HG02798 (cell line): Measurements from ENCODE around the gene CSTPP1.
"Not testable (repeated sequence)": the region's sequence is repeated elsewhere in the genome, so short reads cannot be mapped to it uniquely, and the experiment has no call there.

Experiments used
- ATAC-seq: cut with Tn5 transposase; IDR thresholded peaks from one replicate; pipeline ENCODE4 v1.9.1; 2021; ENCODE audit warnings: mild to moderate bottlenecking; ENCODE audit not compliant: unreplicated experiment, poor library complexity

CSTPP1 gene

DNA sequence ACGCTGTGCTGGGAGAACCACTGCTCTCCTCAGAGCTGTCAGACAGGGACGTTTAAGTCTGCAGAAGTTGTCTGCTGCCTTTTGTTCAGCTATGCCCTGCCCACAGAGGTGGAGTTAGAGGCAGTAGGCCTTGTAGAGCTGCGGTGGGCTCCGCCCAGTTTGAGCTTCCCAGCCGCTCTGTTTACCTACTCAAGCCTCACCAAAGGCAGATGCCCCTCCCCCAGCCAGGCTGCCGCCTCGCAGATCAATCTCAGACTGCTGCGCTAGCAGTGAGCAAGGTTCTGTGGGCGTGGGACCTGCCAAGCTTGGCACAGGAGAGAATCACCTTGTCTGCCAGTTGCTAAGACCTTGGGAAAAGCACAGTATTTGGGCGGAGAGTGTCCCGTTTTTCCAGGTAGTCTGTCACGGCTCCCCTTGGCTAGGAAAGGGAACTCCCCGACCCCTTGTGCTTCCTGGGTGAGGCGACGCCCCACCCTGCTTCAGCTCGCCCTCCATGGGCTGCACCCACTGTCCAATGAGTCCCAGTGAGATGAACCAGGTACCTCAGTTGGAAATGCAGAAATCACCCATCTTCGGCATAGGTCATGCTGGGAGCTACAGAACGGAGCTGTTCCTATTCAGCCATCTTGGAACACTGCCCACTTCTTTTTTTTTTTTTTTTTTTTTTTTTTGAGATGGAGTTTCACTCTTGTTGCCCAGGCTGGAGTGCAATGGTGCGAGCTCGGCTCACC, 182.6 kb downstream of the CSTPP1 start:
- not testable (repeated sequence) for ATAC-seq

- ATAC-seq = no peak
These were observed 184.5 kb downstream of the CSTPP1 start for GRCh38 chr11:47121056-47121455.

GRCh38 chr11:47121731-47122130, 185.2 kb downstream of the CSTPP1 start:
- no peak for ATAC-seq

- ATAC-seq = no peak
These were observed 186.5 kb downstream of the CSTPP1 start for GRCh38 chr11:47123094-47123493.

DNA sequence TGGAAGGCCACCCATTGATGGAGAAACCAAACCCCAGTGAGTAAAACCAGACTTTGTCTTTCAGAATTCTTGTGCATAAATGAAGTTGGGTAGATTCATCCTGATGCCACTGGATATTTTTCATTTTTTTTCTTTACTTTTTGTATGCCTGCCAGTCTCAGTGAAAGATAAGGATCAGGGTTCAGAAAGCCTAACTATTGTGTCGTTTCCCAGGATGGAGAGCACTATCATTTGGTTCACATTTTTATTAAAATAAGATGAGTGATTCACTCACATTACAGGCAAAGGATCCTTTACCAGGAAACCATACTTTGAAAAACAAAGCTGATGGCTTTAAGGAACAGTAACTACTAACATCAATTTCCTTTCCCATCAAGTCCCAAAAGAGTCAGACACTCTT, 188.1 kb downstream of the CSTPP1 start:
- ATAC-seq = no peak

- no peak for ATAC-seq
These were observed 188.5 kb downstream of the CSTPP1 start for GRCh38 chr11:47125083-47125482.

DNA sequence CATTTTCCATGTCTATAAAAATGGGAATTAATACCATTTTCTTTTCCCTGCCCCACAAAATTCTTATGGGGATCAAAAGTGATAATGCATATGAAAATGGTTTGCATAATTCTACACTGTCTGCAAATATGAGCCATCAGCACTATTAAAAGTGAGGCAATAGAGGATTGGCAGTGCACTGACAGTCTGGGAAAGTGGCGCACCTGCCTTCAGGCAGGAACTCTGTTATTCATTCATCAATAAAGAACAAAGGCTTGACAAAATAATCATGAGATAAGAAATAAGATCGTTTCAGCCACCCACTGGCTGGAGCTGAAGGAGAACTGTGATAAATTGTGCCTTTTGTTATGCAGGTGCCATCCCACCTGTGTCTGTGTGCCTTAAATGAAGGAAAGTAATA, 190.7 kb downstream of the CSTPP1 start:
- ATAC-seq = no peak

GRCh38 chr11:47130543-47130942, 194.0 kb downstream of the CSTPP1 start:
- ATAC-seq = no peak

DNA sequence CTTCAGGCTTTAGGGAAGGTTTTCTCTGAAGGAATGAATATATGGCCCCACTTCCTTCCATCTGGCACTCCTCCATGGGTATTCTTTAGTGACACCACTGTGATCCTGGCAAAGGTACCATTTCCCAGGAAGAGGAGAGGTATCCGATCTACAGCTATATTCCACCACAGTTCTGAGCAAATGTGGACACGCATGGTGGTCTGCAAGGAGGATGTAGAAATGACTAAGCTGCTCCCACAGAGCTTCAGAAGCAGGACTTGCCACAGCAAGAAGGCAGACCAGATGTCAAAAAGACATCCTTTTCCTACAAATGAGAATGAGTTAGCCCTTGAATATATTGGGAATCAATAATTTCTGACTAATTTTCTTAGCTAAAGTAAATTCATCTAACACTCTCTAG, 194.6 kb downstream of the CSTPP1 start:
- ATAC-seq = no peak

GRCh38 chr11:47132490-47132889, 195.9 kb downstream of the CSTPP1 start:
- ATAC-seq = no peak

- no peak for ATAC-seq
These were observed 196.4 kb downstream of the CSTPP1 start for GRCh38 chr11:47132981-47133380.

DNA sequence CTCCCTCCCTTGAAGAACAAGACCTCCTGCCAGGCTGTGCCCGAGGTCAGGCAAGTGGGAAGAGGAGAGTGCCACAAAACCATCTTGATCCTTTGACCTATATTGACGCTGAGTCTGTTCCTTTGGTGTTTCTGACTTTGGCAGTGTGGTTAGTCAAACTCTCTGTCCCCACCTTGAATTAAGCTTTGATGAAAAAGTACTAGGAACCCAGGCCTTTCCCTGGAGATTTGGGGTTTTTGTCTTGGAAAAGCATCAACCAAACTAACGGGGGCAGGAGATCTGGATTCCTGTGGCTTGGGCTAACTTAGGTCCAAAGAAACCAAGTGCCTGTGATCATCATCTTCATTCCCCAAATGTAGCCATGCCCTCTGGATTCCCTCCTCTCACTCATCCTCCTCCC, 199.8 kb downstream of the CSTPP1 start:
- ATAC-seq = no peak

- no peak for ATAC-seq
These were observed 200.4 kb downstream of the CSTPP1 start for GRCh38 chr11:47136921-47137320.

DNA sequence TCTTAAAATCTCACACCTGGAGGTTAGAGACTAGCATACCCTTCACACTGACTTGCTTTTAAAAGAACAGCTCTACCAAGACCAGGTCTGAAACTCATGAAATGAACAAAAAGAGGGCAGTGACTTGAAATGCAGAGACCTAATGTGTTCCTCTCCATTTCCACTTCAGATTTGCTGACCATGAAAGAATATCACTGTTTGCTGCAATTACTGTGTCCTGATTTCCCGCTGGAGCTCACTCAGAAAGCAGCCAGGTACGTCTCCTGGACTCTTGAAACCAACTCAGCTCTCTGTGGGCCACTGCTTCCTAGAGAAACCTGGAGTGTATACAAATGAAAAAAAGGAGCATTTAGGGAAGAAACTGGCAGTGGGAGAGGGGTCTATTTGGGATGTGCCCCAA, 200.9 kb downstream of the CSTPP1 start:
- ATAC-seq = no peak

DNA sequence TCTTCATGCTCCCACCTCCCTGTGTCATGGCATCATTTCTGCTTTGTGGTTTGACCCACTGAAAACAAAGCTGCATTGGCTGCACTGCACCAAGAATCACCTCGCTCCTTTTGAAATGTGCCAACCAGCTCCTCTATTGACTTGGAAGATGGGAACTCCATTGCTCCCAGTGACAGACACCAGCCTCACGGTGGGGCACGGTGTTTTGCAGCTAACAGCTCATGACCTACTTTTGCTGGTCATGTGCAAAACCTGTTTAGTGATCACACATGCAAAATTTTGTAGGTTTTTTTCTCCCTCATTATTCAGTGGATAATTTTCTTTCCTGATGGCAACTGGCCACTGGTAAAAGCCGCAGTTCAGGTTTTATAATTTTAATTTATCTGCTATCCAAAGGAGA, 203.3 kb downstream of the CSTPP1 start:
- no peak for ATAC-seq

DNA sequence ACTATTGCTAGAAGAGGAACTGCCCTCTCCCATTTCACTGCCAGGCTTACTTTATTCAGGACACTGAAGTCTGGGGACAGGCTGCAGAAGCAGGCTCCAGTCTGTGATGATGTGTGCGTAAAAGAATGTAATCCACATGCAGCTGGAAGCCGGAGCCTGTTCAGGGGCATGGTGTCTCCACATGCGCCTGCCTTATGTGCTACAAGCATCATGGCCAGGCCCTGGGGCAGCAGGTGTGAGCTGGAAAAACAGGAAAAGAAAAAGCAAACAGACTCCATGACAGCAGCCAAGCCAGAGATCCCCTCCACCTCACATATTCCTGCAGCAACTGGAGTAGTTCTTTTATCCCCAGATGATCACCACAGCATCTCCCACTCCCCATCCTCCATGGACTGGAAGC, 206.8 kb downstream of the CSTPP1 start:
- no peak for ATAC-seq

- no peak for ATAC-seq
These were observed 208.0 kb downstream of the CSTPP1 start for GRCh38 chr11:47144541-47144940.

- no peak for ATAC-seq
These were observed 210.7 kb downstream of the CSTPP1 start for GRCh38 chr11:47147250-47147649.

DNA sequence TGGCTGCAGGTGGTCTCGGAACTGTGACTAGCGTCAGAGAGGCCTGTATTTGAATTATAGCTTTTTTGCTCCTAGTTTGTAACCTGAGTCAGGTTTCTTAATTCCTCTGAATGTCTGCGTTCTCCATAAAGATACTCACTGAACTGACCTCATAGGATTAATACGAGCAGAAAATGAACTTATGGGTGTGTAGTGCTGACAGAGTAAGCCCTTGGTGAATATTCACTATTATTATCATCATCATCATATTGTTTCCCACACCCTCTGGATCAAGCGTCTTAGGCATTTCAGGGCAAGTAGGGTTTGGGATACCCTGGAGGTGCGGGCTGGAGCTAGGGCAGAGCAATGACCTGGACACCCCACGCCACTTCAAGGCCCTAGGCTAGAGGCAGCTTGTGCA, 211.1 kb downstream of the CSTPP1 start:
- ATAC-seq = no peak

DNA sequence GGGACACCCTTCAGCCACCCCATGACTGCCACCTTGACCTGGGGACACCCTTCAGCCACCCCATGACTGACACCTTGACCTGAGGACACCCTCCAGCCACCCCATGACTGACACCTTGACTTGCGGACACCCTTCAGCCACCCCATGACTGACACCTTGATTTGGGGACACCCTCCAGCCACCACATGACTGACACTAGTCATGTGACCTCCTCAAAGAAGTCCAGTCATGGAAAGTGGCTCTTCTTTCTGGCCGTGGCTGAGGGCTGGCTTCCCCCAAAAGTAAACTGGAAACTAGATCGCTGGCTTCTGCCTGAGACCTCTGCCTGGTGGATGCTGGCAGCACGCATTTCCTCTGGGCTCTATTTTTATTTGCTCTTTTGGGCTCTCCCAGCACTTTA, 211.7 kb downstream of the CSTPP1 start:
- no peak for ATAC-seq

DNA sequence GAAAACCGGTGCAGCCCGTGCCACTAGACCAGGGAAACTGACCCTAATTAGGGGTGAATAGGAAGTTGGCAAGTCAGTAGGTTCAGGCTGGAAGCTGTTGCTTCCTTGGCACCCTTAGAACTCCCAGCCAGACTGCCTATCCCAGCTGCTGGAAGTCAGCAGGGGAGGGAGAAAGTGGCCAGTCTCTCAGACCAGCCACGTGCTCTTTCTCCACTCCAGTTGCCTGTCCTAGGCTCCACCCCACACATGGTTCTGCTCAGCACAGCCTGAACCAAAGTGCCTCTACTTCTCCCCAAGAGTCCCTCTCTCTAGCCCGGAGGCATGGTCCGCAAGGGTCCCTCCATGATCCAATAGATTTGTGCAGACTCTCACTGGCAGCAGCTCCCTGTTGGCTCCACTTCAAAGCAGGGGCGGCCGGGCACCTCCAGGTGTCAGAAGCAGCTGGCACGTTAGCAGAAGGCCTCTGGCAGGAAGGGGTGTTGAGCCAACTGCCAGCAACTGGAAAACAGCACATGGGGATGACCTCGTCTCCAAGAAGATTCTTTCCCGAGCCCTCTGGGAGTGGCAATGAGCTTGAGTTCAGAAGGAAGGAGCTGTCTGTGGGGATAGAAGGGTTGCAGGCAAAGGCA, 212.5 kb downstream of the CSTPP1 start:
- ATAC-seq = no peak

- ATAC-seq = no peak
These were observed 213.2 kb downstream of the CSTPP1 start for GRCh38 chr11:47149782-47150181.
